Prostate gland (tissue), 2 donors: Measurements from ENCODE around the gene FMN2. TPM values are rescaled to one million over a fixed set of nuclear protein-coding genes. Genes with fewer than 3 reads are reported as not detected.

Experiments
- DNase-seq: peaks from one replicate; pipeline ENCODE4 v3.0.0-alpha.2; 2019; ENCODE audit warnings: low spot score
- H3K27ac ChIP-seq, 2 donors: fragments of 200-600 bp; sonication (generic); 2 replicates each; pipeline ENCODE4 v1.5.1; 2017 to 2019
- H3K27me3 ChIP-seq: fragments of 200-600 bp; sonication (generic); replicated peaks from 2 replicates; pipeline ENCODE4 v1.5.1; 2019; ENCODE audit not compliant: insufficient read depth
- H3K36me3 ChIP-seq, 2 donors: fragments of 200-600 bp; sonication (generic); 1 replicate in 1 of 2; 2 replicates in 1 of 2; pipeline versions ENCODE4 v1.5.1 to v1.8.1; 2017 to 2019
- H3K4me1 ChIP-seq: fragments of 200-600 bp; sonication (generic); replicated peaks from 2 replicates; pipeline ENCODE4 v1.5.1; 2019
- H3K4me3 ChIP-seq, 2 donors: fragments of 200-600 bp; sonication (generic); 2 replicates each; pipeline ENCODE4 v1.5.1; 2017 to 2019
- H3K9me3 ChIP-seq: fragments of 200-600 bp; sonication (generic); 2 replicates; pipeline ENCODE4 v1.5.1; 2017
- CTCF ChIP-seq, 4 experiments: fragments of 200-600 bp in 2 of 4; fragments of 450-650 bp in 2 of 4; sonication (generic) in 2 of 4; IDR thresholded peaks; 1 replicate in 3 of 4; 2 replicates in 1 of 4; pipeline ENCODE4 v1.5.1; 2016 to 2019; ENCODE audit warnings: antibody characterized with exemption in 4 of 4, mild to moderate bottlenecking in 2 of 4, moderate library complexity in 2 of 4
- POLR2A ChIP-seq: fragments of 450-650 bp; IDR thresholded peaks from one replicate; pipeline ENCODE4 v1.6.1; 2016; ENCODE audit warnings: antibody characterized with exemption, mild to moderate bottlenecking
- POLR2AphosphoS5 ChIP-seq: sonication (generic); formaldehyde crosslinking; IDR thresholded peaks from one replicate; pipeline ENCODE4 v1.6.1; 2017; ENCODE audit warnings: antibody characterized with exemption
- WGBS: methylation state at CpG from one replicate; pipeline ENCODE4 v1.1.5; 2018; 5-methylcytosine and 5-hydroxymethylcytosine counted together
- intact Hi-C: fragments of 100-400 bp; cut with DNase I; formaldehyde crosslinking; loops from one replicate; pipeline ENCODE4 v1.14.2; 2022
- total RNA-seq, 2 donors: library from RNA; depleted of rRNA; stranded (reverse); fragments of >200 nt; gene quantifications; one replicate each; pipeline ENCODE4 v1.1.0, GENCODE V29; 2016

Gene FMN2
- total RNA-seq, 2 donors from 2014 or later = 0.27 to 4.8 TPM

- H3K4me3 ChIP-seq = no peak overlapping the region
- TF ChIP-seq POLR2AphosphoS5 (no peak), CTCF (IDR thresholded peaks at IDR 0.05) (no peak), POLR2A (no peak)
- no peaks in the 10 kb centered on the region for H3K9me3 ChIP-seq
- no peaks in the 10 kb centered on the region for H3K27me3 ChIP-seq
- DNase-seq = no peak
- no peak overlapping the region for H3K27ac ChIP-seq
- intact Hi-C loops = no loop called here
- WGBS = 84% methylated on average over 2 of the region's 2 CpGs
- no peaks in the 10 kb centered on the region for H3K36me3 ChIP-seq
- H3K4me1 ChIP-seq = no peaks in the 10 kb centered on the region
Observed at GRCh38 chr1:240230816-240231215, 139.1 kb downstream of the FMN2 start.

GRCh38 chr1:240232530-240232929 is 140.8 kb downstream of the FMN2 start:
- no peak overlapping the region for H3K4me3 ChIP-seq
- intact Hi-C loops = no loop called here
- H3K9me3 ChIP-seq = no peaks in the 10 kb centered on the region
- no peak overlapping the region for H3K27ac ChIP-seq
- TF ChIP-seq POLR2A (no peak), CTCF (IDR thresholded peaks at IDR 0.05) (no peak), POLR2AphosphoS5 (no peak)
- no peaks in the 10 kb centered on the region for H3K27me3 ChIP-seq
- 80% methylated on average over 2 of the region's 2 CpGs for WGBS
- DNase-seq = no peak
- no peaks in the 10 kb centered on the region for H3K36me3 ChIP-seq
- H3K4me1 ChIP-seq = no peaks in the 10 kb centered on the region

GRCh38 chr1:240234485-240235210 is 143.0 kb downstream of the FMN2 start:
- DNase-seq = no peak
- WGBS = 70% methylated on average over 2 of the region's 2 CpGs

GRCh38 chr1:240235521-240236288 is 144.0 kb downstream of the FMN2 start:
- Histone ChIP-seq H3K36me3 (no peaks in the 10 kb centered on the region), H3K9me3 (no peaks in the 10 kb centered on the region), H3K27ac (no peak overlapping the region), H3K4me3 (no peak overlapping the region), H3K27me3 (no peaks in the 10 kb centered on the region), H3K4me1 (no peaks in the 10 kb centered on the region)
- WGBS = 76% methylated on average over 4 of the region's 4 CpGs
- TF ChIP-seq POLR2A (no peak), POLR2AphosphoS5 (no peak), CTCF (IDR thresholded peaks at IDR 0.05) (no peak)
- intact Hi-C loops = no loop called here
- DNase-seq = no peak

More at GRCh38 chr1:240234485-240235210, 143.0 kb downstream of the FMN2 start:
- Histone ChIP-seq H3K27ac (no peak overlapping the region), H3K4me3 (no peak overlapping the region), H3K9me3 (no peaks in the 10 kb centered on the region), H3K27me3 (no peaks in the 10 kb centered on the region), H3K36me3 (no peaks in the 10 kb centered on the region), H3K4me1 (no peaks in the 10 kb centered on the region)
- no peak for TF ChIP-seq POLR2A
- TF ChIP-seq POLR2AphosphoS5 = no peak
- no peak for TF ChIP-seq CTCF (IDR thresholded peaks at IDR 0.05)
- intact Hi-C loops = no loop called here
